HepG2 (cell line): ENCODE data around the gene UBR1. TPM values are rescaled to one million over a fixed set of nuclear protein-coding genes. Genes with fewer than 3 reads are reported as not detected.

Experiments
- ARNTL ChIP-seq: sonication (generic); formaldehyde crosslinking; IDR thresholded peaks from 2 replicates; pipeline ENCODE4 v1.4.0; 2020; ENCODE audit warnings: mild to moderate bottlenecking, missing genetic modification reagents
- ASH2L ChIP-seq: fragments of 300-600, 200-600 bp; sonication (generic); IDR thresholded peaks from 2 replicates; pipeline ENCODE4 v1.7.0; 2017; ENCODE audit warnings: low read depth, mild to moderate bottlenecking, moderate library complexity, mixed read lengths, low read length; ENCODE audit not compliant: insufficient read length
- FOXJ3 ChIP-seq: sonication (generic); formaldehyde crosslinking; IDR thresholded peaks from 2 replicates; pipeline ENCODE4 v1.4.0; 2020; ENCODE audit warnings: missing genetic modification reagents, mild to moderate bottlenecking, borderline replicate concordance
- GABPB1 ChIP-seq: IDR thresholded peaks from 2 replicates; pipeline ENCODE4 v1.6.1; 2016; ENCODE audit warnings: mild to moderate bottlenecking, missing genetic modification reagents, moderate library complexity, missing compliant biosample characterization
- HHEX ChIP-seq: IDR thresholded peaks from 2 replicates; pipeline ENCODE4 v1.6.1; 2016; ENCODE audit warnings: control low read depth
- HMGA1 ChIP-seq: sonication (generic); formaldehyde crosslinking; conservative IDR thresholded peaks from 2 replicates; pipeline ENCODE4 v1.4.0; 2020; ENCODE audit warnings: missing genetic modification reagents
- HMGXB4 ChIP-seq, 2 experiments: sonication (generic) in 1 of 2; formaldehyde crosslinking in 1 of 2; IDR thresholded peaks; 2 replicates each; pipeline versions ENCODE4 v1.4.0 to v1.6.1; 2018 to 2020; ENCODE audit warnings: missing genetic modification reagents in 2 of 2, borderline replicate concordance in 1 of 2, low read depth in 1 of 2, mild to moderate bottlenecking in 1 of 2, missing biosample characterization in 1 of 2
- HOXD1 ChIP-seq: sonication (generic); formaldehyde crosslinking; IDR thresholded peaks from 2 replicates; pipeline ENCODE4 v1.5.0; 2020; ENCODE audit warnings: missing genetic modification reagents
- KDM2A ChIP-seq: sonication (generic); formaldehyde crosslinking; IDR thresholded peaks from 2 replicates; pipeline ENCODE4 v1.4.0; 2020; ENCODE audit warnings: low read depth, missing genetic modification reagents, borderline replicate concordance
- KMT2A ChIP-seq: sonication (generic); formaldehyde crosslinking; IDR thresholded peaks from 2 replicates; pipeline ENCODE4 v1.4.0; 2020; ENCODE audit warnings: missing genetic modification reagents
- MED1 ChIP-seq: sonication (generic); formaldehyde crosslinking; IDR thresholded peaks from 2 replicates; pipeline ENCODE4 v1.4.0; 2020; ENCODE audit warnings: missing genetic modification reagents
- MXI1 ChIP-seq: IDR thresholded peaks from 3 replicates; pipeline ENCODE4 v1.6.1; 2012; ENCODE audit warnings: low read depth, low read length, inconsistent platforms, borderline replicate concordance
- PHF21A ChIP-seq: sonication (generic); formaldehyde crosslinking; IDR thresholded peaks from 2 replicates; pipeline ENCODE4 v1.5.0; 2020; ENCODE audit warnings: mild to moderate bottlenecking, missing genetic modification reagents
- POLR2G ChIP-seq: fragments of 200-400 bp; formaldehyde crosslinking; IDR thresholded peaks from 2 replicates; pipeline ENCODE4 v1.6.1; 2018; ENCODE audit warnings: mild to moderate bottlenecking, low read depth, low read length, moderate library complexity
- STAT5B ChIP-seq: sonication (generic); formaldehyde crosslinking; IDR thresholded peaks from 2 replicates; pipeline ENCODE4 v1.4.0; 2020; ENCODE audit warnings: missing genetic modification reagents
- TBX3 ChIP-seq: fragments of 450-650 bp; IDR thresholded peaks from 2 replicates; pipeline ENCODE4 v1.6.1; 2017; ENCODE audit warnings: antibody characterized with exemption, mild to moderate bottlenecking, inconsistent platforms, borderline replicate concordance
- ZFP90 ChIP-seq: sonication (generic); formaldehyde crosslinking; IDR thresholded peaks from 2 replicates; pipeline ENCODE4 v1.8.0; 2022; ENCODE audit warnings: missing genetic modification reagents, mild to moderate bottlenecking, inconsistent platforms, borderline replicate concordance
- ZFY ChIP-seq: sonication (generic); formaldehyde crosslinking; IDR thresholded peaks from 2 replicates; pipeline ENCODE4 v1.4.0; 2020; ENCODE audit warnings: missing genetic modification reagents
- ZNF260 ChIP-seq: sonication (generic); formaldehyde crosslinking; IDR thresholded peaks from 2 replicates; pipeline ENCODE4 v1.4.0; 2020; ENCODE audit warnings: missing genetic modification reagents, low read depth, mild to moderate bottlenecking, borderline replicate concordance
- ZNF264 ChIP-seq: sonication (generic); formaldehyde crosslinking; IDR thresholded peaks from 2 replicates; pipeline ENCODE4 v1.4.0; 2020; ENCODE audit warnings: missing genetic modification reagents
- ZNF333 ChIP-seq: sonication (generic); formaldehyde crosslinking; IDR thresholded peaks from 2 replicates; pipeline ENCODE4 v1.4.0; 2020; ENCODE audit warnings: mild to moderate bottlenecking, missing genetic modification reagents, borderline replicate concordance
- ZNF350 ChIP-seq: sonication (generic); formaldehyde crosslinking; IDR thresholded peaks from 2 replicates; pipeline ENCODE4 v1.4.0; 2020; ENCODE audit warnings: mild to moderate bottlenecking, low read depth, missing genetic modification reagents, borderline replicate concordance
- ZNF558 ChIP-seq: sonication (generic); formaldehyde crosslinking; IDR thresholded peaks from 2 replicates; pipeline ENCODE4 v1.9.0; 2022; ENCODE audit warnings: mild to moderate bottlenecking, missing genetic modification reagents, borderline replicate concordance
- ZNF724P ChIP-seq: sonication (generic); formaldehyde crosslinking; IDR thresholded peaks from 2 replicates; pipeline ENCODE4 v1.8.0; 2022; ENCODE audit warnings: missing genetic modification reagents, borderline replicate concordance
- ZNF781 ChIP-seq: sonication (generic); formaldehyde crosslinking; IDR thresholded peaks from 2 replicates; pipeline ENCODE4 v1.5.1; 2020; ENCODE audit warnings: borderline replicate concordance, mild to moderate bottlenecking, missing genetic modification reagents; ENCODE audit errors: not compliant biosample characterization
- ZNF878 ChIP-seq: sonication (generic); formaldehyde crosslinking; IDR thresholded peaks from 2 replicates; pipeline ENCODE4 v1.8.1; 2023; ENCODE audit warnings: mild to moderate bottlenecking, missing genetic modification reagents, moderate library complexity
- polyA plus RNA-seq, 8 experiments: library from polyadenylated mRNA; depleted of rRNA in 3 of 8; stranded (reverse) in 7 of 8; unstranded in 1 of 8; fragments of >200 nt; fragmentation: Illumina TruSeq in 4 of 8; extraction: Trizol in 4 of 8; gene quantifications; 2 replicates each; pipeline versions ENCODE4 v1.2.1 to v1.2.3, GENCODE V29; 2011 to 2016; ENCODE audit warnings: low read depth in 4 of 8, missing spikeins in 1 of 8, mixed read lengths in 1 of 8; ENCODE audit not compliant: insufficient read depth in 1 of 8
- total RNA-seq, 5 experiments: library from RNA; depleted of rRNA; stranded (reverse); fragments of >200 nt; fragmentation: Illumina TruSeq; extraction: Trizol; gene quantifications; 2 replicates each; pipeline ENCODE4 v1.2.3, GENCODE V29; 2016; ENCODE audit warnings: low read depth in 1 of 5
- TF ChIP-seq, protein P1 (sequence below): IDR thresholded peaks from 2 replicates; pipeline ENCODE4 v1.6.1; 2016; ENCODE audit warnings: low read depth, borderline replicate concordance

UBR1 gene
- total and polyA plus RNA-seq, 2 of the 13 experiments (the other 11 are each of a cell fraction or from before 2014, with no cell fraction given): 6.4 to 18.0 TPM

DNA sequence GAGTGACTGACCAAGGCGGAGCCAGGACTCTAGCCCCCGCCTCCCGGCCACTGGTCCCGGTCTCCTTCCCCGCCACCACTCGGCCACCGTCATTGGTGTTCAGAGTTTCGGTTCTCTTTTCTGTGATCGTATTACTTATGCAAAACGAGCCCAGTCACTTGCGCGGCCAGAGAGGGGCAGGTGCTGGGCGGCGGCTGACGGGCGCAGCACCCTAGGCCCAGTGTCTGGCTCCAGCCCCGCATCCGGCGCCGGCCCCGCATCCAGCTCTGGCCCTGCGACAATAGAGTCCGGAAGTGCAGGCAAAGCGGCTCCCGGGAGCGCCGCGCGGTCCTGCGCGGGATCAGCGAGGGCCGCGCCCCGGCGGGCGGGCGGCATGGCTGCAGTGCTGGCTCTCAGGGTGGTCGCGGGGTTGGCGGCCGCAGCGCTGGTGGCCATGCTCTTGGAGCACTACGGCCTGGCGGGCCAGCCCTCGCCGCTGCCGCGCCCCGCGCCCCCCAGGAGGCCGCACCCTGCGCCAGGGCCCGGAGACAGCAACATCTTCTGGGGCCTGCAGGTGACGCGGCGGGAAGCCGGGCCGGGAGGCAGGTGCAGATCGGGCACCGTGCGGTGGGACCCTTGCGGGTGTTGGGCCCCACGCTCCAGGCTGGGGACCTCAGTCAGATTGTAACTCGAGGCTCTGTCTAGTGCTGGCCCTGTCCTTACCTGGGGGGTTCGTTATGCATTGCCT is 27.8 kb upstream of the UBR1 start, which contains the start of gene TMEM62 (continued):
- TF ChIP-seq KDM2A (CRISPR knock-in tag) (peak; percentile 79; the same call in 1 of the 2 replicates), ZNF724P (no peak; the same call in 1 of the 2 replicates), GABPB1 (CRISPR knock-in tag) (peak; percentile 88), ZNF878 (0 out of 2 replicates have a peak, but pooled peaks have one; percentile 17), HOXD1 (peak; percentile 77), HMGA1 (CRISPR knock-in tag) (no peak), ARNTL (CRISPR knock-in tag) (0 out of 2 replicates have a peak, but pooled peaks have one; percentile 23), HHEX (CRISPR knock-in tag) (no peak), ZNF558 (CRISPR knock-in tag) (0 out of 2 replicates have a peak, but pooled peaks have one; percentile 41), FOXJ3 (no peak), MED1 (CRISPR knock-in tag) (peak; percentile 68), TBX3 (no peak), KMT2A (CRISPR knock-in tag) (peak; percentile 74; the same call in 1 of the 2 replicates), ASH2L (peak; percentile 71), MXI1 (peak; percentile 34; the same call in 1 of the 3 replicates), POLR2G (peak; percentile 87), PHF21A (CRISPR knock-in tag) (peak; percentile 53; the same call in 1 of the 2 replicates), ZNF781 (CRISPR knock-in tag) (peak; percentile 2), ZNF333 (CRISPR knock-in tag) (no peak), STAT5B (CRISPR knock-in tag) (no peak), ZFY (peak; percentile 98), ZNF350 (CRISPR knock-in tag) (peak; percentile 45; the same call in 1 of the 2 replicates), ZFP90 (CRISPR knock-in tag) (peak; percentile 81; the same call in 1 of the 2 replicates), ZNF260 (CRISPR knock-in tag) (no peak), HMGXB4 (CRISPR knock-in tag; IDR thresholded peaks at IDR 0.05; ENCODE audit: borderline replicate concordance in 1 of 2, low read depth in 1 of 2) (peak; percentile 73 to 84; a peak in 2 of 4 replicates), ZNF264 (CRISPR knock-in tag) (peak; percentile 49; the same call in 1 of the 2 replicates)
- TF ChIP-seq, protein P1, sequence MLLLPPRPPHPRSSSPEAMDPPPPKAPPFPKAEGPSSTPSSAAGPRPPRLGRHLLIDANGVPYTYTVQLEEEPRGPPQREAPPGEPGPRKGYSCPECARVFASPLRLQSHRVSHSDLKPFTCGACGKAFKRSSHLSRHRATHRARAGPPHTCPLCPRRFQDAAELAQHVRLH: no peak
